Bronchial epithelial cell (primary cell): ENCODE data around the gene DCLK2. TPM values are rescaled to one million over a fixed set of nuclear protein-coding genes. Genes with fewer than 3 reads are reported as not detected.

ENCODE experiments used
- DNase-seq: peaks from one replicate; pipeline ENCODE4 v3.0.0-alpha.2; 2010; ENCODE audit warnings: low read depth
- FAIRE-seq: peaks from 2 replicates; lab custom pipeline; 2011; peaks lifted over from hg19 to GRCh38; lab: Jason Lieb, UNC
- H3K27me3 ChIP-seq: 2 replicates; pipeline ENCODE4 v1.5.1; 2011; ENCODE audit warnings: low read length; ENCODE audit not compliant: control insufficient read depth, insufficient read depth
- H3K36me3 ChIP-seq: 2 replicates; pipeline ENCODE4 v1.5.1; 2011; ENCODE audit warnings: low read length; ENCODE audit not compliant: control insufficient read depth, insufficient read depth
- H3K4me3 ChIP-seq: 2 replicates; pipeline ENCODE4 v1.5.1; 2011; ENCODE audit warnings: mild to moderate bottlenecking, low read depth, low read length, control low read depth
- CTCF ChIP-seq: IDR thresholded peaks from 2 replicates; pipeline ENCODE4 v1.5.1; 2011; ENCODE audit warnings: mild to moderate bottlenecking, moderate library complexity, low read length, control low read depth, inconsistent platforms; ENCODE audit not compliant: insufficient read depth, severe bottlenecking
- total RNA-seq: library from RNA; depleted of rRNA; stranded (reverse); fragments of >200 nt; gene quantifications from 2 replicates; pipeline ENCODE4 v1.2.1, GENCODE V29; 2014

DCLK2 gene
- total RNA-seq, 1 donor from 2014 or later: not detected

GRCh38 chr4:150038335-150039076 is 39.7 kb upstream of the DCLK2 start:
- no peak for TF ChIP-seq CTCF
- FAIRE-seq (no peak), DNase-seq (no peak)
- Histone ChIP-seq H3K27me3 (no peaks in the 10 kb centered on the region), H3K4me3 (no peak overlapping the region), H3K36me3 (no peaks in the 10 kb centered on the region)

- no peak for FAIRE-seq
- no peak for TF ChIP-seq CTCF
- DNase-seq: no peak
- no peak overlapping the region for H3K4me3 ChIP-seq
- no peaks in the 10 kb centered on the region for H3K27me3 ChIP-seq
- H3K36me3 ChIP-seq: no peaks in the 10 kb centered on the region
These were observed 38.7 kb upstream of the DCLK2 start for GRCh38 chr4:150039274-150040127.

GRCh38 chr4:150044517-150044916 is 33.7 kb upstream of the DCLK2 start:
- no peak for DNase-seq
- Histone ChIP-seq H3K27me3 (peaks cover 2% of the 10 kb centered on the region), H3K36me3 (no peaks in the 10 kb centered on the region), H3K4me3 (no peak overlapping the region)
- FAIRE-seq: no peak
- no peak for TF ChIP-seq CTCF

GRCh38 chr4:150045410-150045809 is 32.8 kb upstream of the DCLK2 start:
- H3K4me3 ChIP-seq: no peak overlapping the region
- H3K36me3 ChIP-seq: no peaks in the 10 kb centered on the region
- FAIRE-seq (no peak), DNase-seq (no peak)
- peaks cover 2% of the 10 kb centered on the region for H3K27me3 ChIP-seq
- TF ChIP-seq CTCF: no peak

GRCh38 chr4:150046728-150047217 is 31.5 kb upstream of the DCLK2 start:
- H3K36me3 ChIP-seq: no peaks in the 10 kb centered on the region
- no peak for TF ChIP-seq CTCF
- FAIRE-seq (no peak), DNase-seq (no peak)
- H3K4me3 ChIP-seq: no peak overlapping the region
- H3K27me3 ChIP-seq: peaks cover 2% of the 10 kb centered on the region
